K562 (cell line): Measurements from ENCODE around the gene MRNIP. TPM values are rescaled to one million over a fixed set of nuclear protein-coding genes. Genes with fewer than 3 reads are reported as not detected.
"Not testable (repeated sequence)": the region's sequence is repeated elsewhere in the genome, so short reads cannot be mapped to it uniquely, and the experiment has no call there.

Experiments
- ATAC-seq: fragments of 200-7000 bp; cut with Tn5 transposase; 3 replicates; pipeline ENCODE4 v1.9.1; 2020; ENCODE audit warnings: moderate library complexity
- BruUV-seq: library from RNA; stranded (reverse); fragments of 400-500 nt; replicated peaks from 2 replicates; lab custom pipeline; 2021; lab: Mats Ljungman, UMichigan
- CTCF ChIA-PET: fragments of 300-600 bp; formaldehyde crosslinking; extraction: SDS; loops from one replicate; lab custom pipeline; 2021; ENCODE audit warnings: low intra/inter-chr PET ratio; lab: Yijun Ruan, JAX
- POLR2A ChIA-PET: fragments of 300-600, 350-650 bp; sonication (Branson Sonifier 250); formaldehyde crosslinking; extraction: SDS; loops from one replicate; lab custom pipeline; 2021; ENCODE audit warnings: antibody characterized with exemption, inconsistent platforms; lab: Yijun Ruan, JAX
- DNase-seq, 4 experiments: peaks; one replicate each; pipeline versions ENCODE4 v3.0.0 to v3.0.0-alpha.2; 2011 to 2018; ENCODE audit warnings: low spot score in 3 of 4, mixed read lengths in 3 of 4; ENCODE audit errors: extremely low read depth in 1 of 4
- FAIRE-seq: peaks from 2 replicates; lab custom pipeline; 2011; peaks lifted over from hg19 to GRCh38; lab: Jason Lieb, UNC
- H2AFZ ChIP-seq: 2 replicates; pipeline ENCODE4 v1.6.0; 2011; ENCODE audit warnings: low read depth, low read length, control low read depth, inconsistent platforms
- H3K27ac ChIP-seq: fragments of 200-600 bp; 3 replicates; pipeline ENCODE4 v1.8.0; 2011; ENCODE audit warnings: low read depth, mild to moderate bottlenecking, control low read depth, inconsistent platforms, low read length, moderate library complexity, mixed read lengths; ENCODE audit errors: extremely low read depth
- H3K27me3 ChIP-seq, 2 experiments: fragments of 300-600 bp in 1 of 2; 2 replicates in 1 of 2; 3 replicates in 1 of 2; pipeline versions ENCODE4 v1.6.0 to v1.8.0; 2011; ENCODE audit warnings: inconsistent platforms in 2 of 2, low read length in 2 of 2, mild to moderate bottlenecking in 1 of 2, mixed read lengths in 1 of 2, moderate library complexity in 1 of 2; ENCODE audit not compliant: control insufficient read depth in 2 of 2, insufficient read depth in 2 of 2
- H3K36me3 ChIP-seq: fragments of 300-600 bp; 3 replicates; pipeline ENCODE4 v1.8.0; 2011; ENCODE audit warnings: mild to moderate bottlenecking, low read length, inconsistent platforms; ENCODE audit not compliant: control insufficient read depth, insufficient read depth
- H3K4me1 ChIP-seq, 2 experiments: fragments of 200-600 bp in 1 of 2; replicated peaks in 1 of 2; 2 replicates in 1 of 2; 3 replicates in 1 of 2; pipeline versions ENCODE4 v1.5.1 to v1.8.0; 2011; ENCODE audit warnings: inconsistent platforms in 2 of 2, low read length in 2 of 2, mild to moderate bottlenecking in 1 of 2, mixed read lengths in 1 of 2, moderate library complexity in 1 of 2; ENCODE audit not compliant: control insufficient read depth in 2 of 2, insufficient read depth in 2 of 2
- H3K4me2 ChIP-seq: 2 replicates; pipeline ENCODE4 v1.6.1; 2011; ENCODE audit warnings: low read length, control low read depth, inconsistent platforms, mixed read lengths; ENCODE audit not compliant: insufficient read depth
- H3K4me3 ChIP-seq: fragments of 200-600 bp; sonication (generic), shearing (Covaris generic); 2 replicates; pipeline ENCODE4 v1.5.1; 2016; ENCODE audit warnings: control low read depth, inconsistent platforms
- H3K79me2 ChIP-seq: fragments of 200-600 bp; 3 replicates; pipeline ENCODE4 v1.8.0; 2011; ENCODE audit warnings: low read length, inconsistent platforms; ENCODE audit not compliant: control insufficient read depth, insufficient read depth
- H3K9ac ChIP-seq, 2 experiments: 2 replicates each; pipeline versions ENCODE4 v1.6.0 to v1.6.1; 2011; ENCODE audit warnings: low read depth in 2 of 2, low read length in 2 of 2, control low read depth in 1 of 2, inconsistent platforms in 1 of 2, mild to moderate bottlenecking in 1 of 2, mixed read lengths in 1 of 2; ENCODE audit not compliant: insufficient read depth in 1 of 2
- H3K9me1 ChIP-seq: one replicate; pipeline ENCODE4 v1.6.0; 2011; ENCODE audit warnings: inconsistent platforms, mild to moderate bottlenecking, low read length, moderate library complexity; ENCODE audit not compliant: control insufficient read depth, insufficient read depth
- H3K9me3 ChIP-seq: replicated peaks from 2 replicates; pipeline ENCODE4 v1.5.1; 2011; ENCODE audit warnings: low read depth, low read length, inconsistent platforms; ENCODE audit not compliant: control insufficient read depth, insufficient read depth
- H4K20me1 ChIP-seq: replicated peaks from 2 replicates; pipeline ENCODE4 v1.6.1; 2011; ENCODE audit warnings: low read length, inconsistent platforms, mixed read lengths; ENCODE audit not compliant: control insufficient read depth, insufficient read depth
- MEIS2 ChIP-seq: fragments of 450-650 bp; IDR thresholded peaks from 2 replicates; pipeline ENCODE4 v1.6.1; 2014; ENCODE audit warnings: mild to moderate bottlenecking; ENCODE audit not compliant: partially characterized antibody
- WGBS: fragments of 100-300 bp; shearing (Covaris generic); methylation state at CpG from one replicate; pipeline ENCODE4 v1.1.6; 2016; ENCODE audit warnings: low coverage, mixed read lengths; ENCODE audit not compliant: insufficient coverage; ENCODE audit errors: missing lambda C conversion rate; 5-methylcytosine and 5-hydroxymethylcytosine counted together
- in situ Hi-C: fragments of 300-500 bp; cut with MboI; formaldehyde crosslinking; loops from 4 replicates; pipeline ENCODE4 v1.15.0; 2018; ENCODE audit warnings: inconsistent platforms, mixed read lengths
- intact Hi-C: fragments of 100-400 bp; cut with micrococcal nuclease; formaldehyde crosslinking; loops from 2 replicates; pipeline ENCODE4 v1.14.2; 2022
- polyA plus RNA-seq, 8 experiments: library from polyadenylated mRNA; depleted of rRNA in 4 of 8; stranded (reverse) in 5 of 8; unstranded in 3 of 8; fragments of >200 nt; fragmentation: Nextera tagmentation in 2 of 8; fragmentation: Illumina TruSeq in 1 of 8; extraction: Ambion mirVana in 2 of 8; extraction: Trizol in 1 of 8; gene quantifications; 2 replicates each; pipeline versions ENCODE4 v1.2.1 to v1.2.3, GENCODE V29; 2011 to 2014; ENCODE audit warnings: inconsistent platforms in 1 of 8, missing spikeins in 1 of 8
- total RNA-seq, 7 experiments: library from RNA; depleted of rRNA in 6 of 7; stranded (reverse); fragments of >200 nt in 6 of 7; fragmentation: Illumina TruSeq in 2 of 7; extraction: Trizol in 2 of 7; gene quantifications; 2 replicates each; pipeline versions ENCODE4 v1.2.1 to v1.2.3, GENCODE V29; 2011 to 2021; ENCODE audit warnings: low replicate concordance in 1 of 7
- TF ChIP-seq, protein P1 (sequence below): fragments of 250-450 bp; sonication (Bioruptor Pico); IDR thresholded peaks from 2 replicates; pipeline ENCODE4 v1.8.0; 2021; ENCODE audit warnings: moderate library complexity, mild to moderate bottlenecking, inconsistent platforms

Gene MRNIP
- total and polyA plus RNA-seq, 9 of the 15 experiments (the other 6 are each of a cell fraction or from before 2014, with no cell fraction given): 3.6 to 39.0 (median 16.8) TPM

GRCh38 chr5:179836225-179837019 lies 22.2 kb downstream of the MRNIP start (continued):
- peak; percentile 4 for TF ChIP-seq MEIS2
- TF ChIP-seq, protein P1, sequence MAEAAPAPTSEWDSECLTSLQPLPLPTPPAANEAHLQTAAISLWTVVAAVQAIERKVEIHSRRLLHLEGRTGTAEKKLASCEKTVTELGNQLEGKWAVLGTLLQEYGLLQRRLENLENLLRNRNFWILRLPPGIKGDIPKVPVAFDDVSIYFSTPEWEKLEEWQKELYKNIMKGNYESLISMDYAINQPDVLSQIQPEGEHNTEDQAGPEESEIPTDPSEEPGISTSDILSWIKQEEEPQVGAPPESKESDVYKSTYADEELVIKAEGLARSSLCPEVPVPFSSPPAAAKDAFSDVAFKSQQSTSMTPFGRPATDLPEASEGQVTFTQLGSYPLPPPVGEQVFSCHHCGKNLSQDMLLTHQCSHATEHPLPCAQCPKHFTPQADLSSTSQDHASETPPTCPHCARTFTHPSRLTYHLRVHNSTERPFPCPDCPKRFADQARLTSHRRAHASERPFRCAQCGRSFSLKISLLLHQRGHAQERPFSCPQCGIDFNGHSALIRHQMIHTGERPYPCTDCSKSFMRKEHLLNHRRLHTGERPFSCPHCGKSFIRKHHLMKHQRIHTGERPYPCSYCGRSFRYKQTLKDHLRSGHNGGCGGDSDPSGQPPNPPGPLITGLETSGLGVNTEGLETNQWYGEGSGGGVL (CRISPR knock-in tag): no peak

DNA sequence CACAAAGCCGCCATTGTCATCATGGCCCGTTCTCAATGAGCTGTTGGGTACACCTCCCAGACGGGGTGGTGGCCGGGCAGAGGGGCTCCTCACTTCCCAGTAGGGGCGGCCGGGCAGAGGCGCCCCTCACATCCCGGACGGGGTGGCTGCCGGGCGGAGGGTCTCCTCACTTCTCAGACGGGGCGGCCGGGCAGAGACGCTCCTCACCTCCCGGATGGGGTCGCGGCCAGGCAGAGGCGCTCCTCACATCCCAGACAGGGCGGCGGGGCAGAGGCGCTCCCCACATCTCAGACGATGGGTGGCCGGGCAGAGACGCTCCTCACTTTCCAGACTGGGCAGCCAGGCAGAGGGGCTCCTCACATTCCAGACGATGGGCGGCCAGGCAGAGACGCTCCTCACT lies 23.7 kb downstream of the MRNIP start:
- H2AFZ ChIP-seq, in situ Hi-C loops: not testable (repeated sequence)

More for the DNA sequence above, 23.7 kb downstream of the MRNIP start:
- Histone ChIP-seq H3K4me1 (peaks cover 0 to 19% of the 10 kb centered on the region in 2 experiments; a peak in 3 of 5 replicates), H3K36me3 (peaks cover 76% of the 10 kb centered on the region)
- H3K9ac ChIP-seq, CTCF ChIA-PET, BruUV-seq, FAIRE-seq, H3K4me3 ChIP-seq, H3K9me1 ChIP-seq, ATAC-seq, DNase-seq, H3K27me3 ChIP-seq, H3K79me2 ChIP-seq, H3K27ac ChIP-seq, H3K4me2 ChIP-seq, intact Hi-C loops, H4K20me1 ChIP-seq, H3K9me3 ChIP-seq: not testable (repeated sequence)
- 97% methylated on average over 7 of the region's 28 CpGs for WGBS
- POLR2A ChIA-PET: interaction anchor here (3.3 kb wide), 1 partner anchor 13 kb away, joined by 15 read pairs; no protein-coding TSS in a partner anchor
